Loucy (cell line): ENCODE data around the gene ARSI.

Experiments used
- H2AFZ ChIP-seq: fragments of 200-600 bp; sonication (generic); 2 replicates; pipeline ENCODE4 v1.6.0; 2016; ENCODE audit warnings: antibody characterized with exemption, mild to moderate bottlenecking, low read length, moderate library complexity
- H3F3A ChIP-seq: fragments of 200-600 bp; 2 replicates; pipeline ENCODE4 v1.6.0; 2016; ENCODE audit warnings: antibody characterized with exemption, low read depth, mild to moderate bottlenecking
- H3K27me3 ChIP-seq: fragments of 200-600 bp; sonication (generic); 2 replicates; pipeline ENCODE4 v1.6.1; 2014; ENCODE audit warnings: low read length, mild to moderate bottlenecking; ENCODE audit not compliant: insufficient read depth, poor library complexity, severe bottlenecking
- H3K36me3 ChIP-seq: fragments of 200-600 bp; sonication (generic); 2 replicates; pipeline ENCODE4 v1.6.1; 2016; ENCODE audit warnings: low read length; ENCODE audit not compliant: insufficient read depth
- H3K4me1 ChIP-seq: fragments of 200-600 bp; sonication (generic); 2 replicates; pipeline ENCODE4 v1.5.1; 2014; ENCODE audit warnings: low read length, mild to moderate bottlenecking; ENCODE audit not compliant: insufficient read depth, poor library complexity, severe bottlenecking
- H3K4me2 ChIP-seq: fragments of 200-600 bp; sonication (generic); 2 replicates; pipeline ENCODE4 v1.6.0; 2014; ENCODE audit warnings: antibody characterized with exemption, low read length, low read depth, mild to moderate bottlenecking; ENCODE audit not compliant: poor library complexity, severe bottlenecking
- H3K4me3 ChIP-seq: fragments of 200-600 bp; sonication (generic); 2 replicates; pipeline ENCODE4 v1.5.1; 2014; ENCODE audit warnings: low read length, mild to moderate bottlenecking, mixed read lengths; ENCODE audit not compliant: poor library complexity, severe bottlenecking
- H3K79me2 ChIP-seq: fragments of 200-600 bp; sonication (generic); 2 replicates; pipeline ENCODE4 v1.6.1; 2014; ENCODE audit warnings: low read length; ENCODE audit not compliant: insufficient read depth
- H3K9ac ChIP-seq: fragments of 200-600 bp; sonication (generic); 2 replicates; pipeline ENCODE4 v1.6.0; 2014; ENCODE audit warnings: mild to moderate bottlenecking, low read depth, low read length, moderate library complexity; ENCODE audit not compliant: poor library complexity, severe bottlenecking
- H3K9me2 ChIP-seq: fragments of 200-600 bp; sonication (generic); replicated peaks from 2 replicates; pipeline ENCODE4 v1.6.1; 2016; ENCODE audit warnings: low read depth, low read length, mixed read lengths
- H3K9me3 ChIP-seq: fragments of 200-600 bp; sonication (generic); 2 replicates; pipeline ENCODE4 v1.6.1; 2014; ENCODE audit warnings: mild to moderate bottlenecking, antibody characterized with exemption, low read length, low read depth; ENCODE audit not compliant: insufficient read depth
- H4K20me1 ChIP-seq: fragments of 200-600 bp; sonication (generic); 2 replicates; pipeline ENCODE4 v1.6.0; 2014; ENCODE audit warnings: antibody characterized with exemption, low read length, mild to moderate bottlenecking; ENCODE audit not compliant: insufficient read depth, poor library complexity, severe bottlenecking
- CTCF ChIP-seq: fragments of 200-600 bp; sonication (generic); conservative IDR thresholded peaks from 2 replicates; pipeline ENCODE4 v1.5.1; 2014; ENCODE audit warnings: mild to moderate bottlenecking, antibody characterized with exemption, low read length
- EZH2phosphoT487 ChIP-seq: fragments of 200-600 bp; IDR thresholded peaks from 2 replicates; pipeline ENCODE4 v1.6.1; 2018; ENCODE audit warnings: antibody characterized with exemption, mild to moderate bottlenecking, moderate library complexity, borderline replicate concordance

ARSI gene

GRCh38 chr5:150288361-150288760 is 14.3 kb downstream of the ARSI start:
- H3F3A ChIP-seq = no peaks in the 10 kb centered on the region
- H3K9ac ChIP-seq = no peak overlapping the region
- H3K27me3 ChIP-seq = no peaks in the 10 kb centered on the region
- H3K36me3 ChIP-seq = no peaks in the 10 kb centered on the region
- H3K9me2 ChIP-seq = no peaks in the 10 kb centered on the region
- no peak overlapping the region for H3K4me2 ChIP-seq
- no peak overlapping the region for H3K4me3 ChIP-seq
- no peak overlapping the region for H2AFZ ChIP-seq
- no peaks in the 10 kb centered on the region for H4K20me1 ChIP-seq
- no peaks in the 10 kb centered on the region for H3K79me2 ChIP-seq
- H3K4me1 ChIP-seq = no peaks in the 10 kb centered on the region
- TF ChIP-seq EZH2phosphoT487 (no peak), CTCF (no peak)
- H3K9me3 ChIP-seq = no peaks in the 10 kb centered on the region

- Histone ChIP-seq H3K36me3 (no peaks in the 10 kb centered on the region), H3K9ac (no peak overlapping the region), H3K9me3 (no peaks in the 10 kb centered on the region), H3K4me2 (no peak overlapping the region), H3K4me3 (no peak overlapping the region), H3F3A (no peaks in the 10 kb centered on the region), H3K27me3 (peaks cover 5% of the 10 kb centered on the region), H3K4me1 (no peaks in the 10 kb centered on the region), H3K9me2 (no peaks in the 10 kb centered on the region), H3K79me2 (no peaks in the 10 kb centered on the region), H2AFZ (no peak overlapping the region), H4K20me1 (no peaks in the 10 kb centered on the region)
- TF ChIP-seq EZH2phosphoT487 = no peak
- TF ChIP-seq CTCF = peak; percentile 69
Measured at GRCh38 chr5:150286820-150287219, 15.9 kb downstream of the ARSI start.

- H3K4me1 ChIP-seq = no peaks in the 10 kb centered on the region
- H3K36me3 ChIP-seq = no peaks in the 10 kb centered on the region
- no peak overlapping the region for H2AFZ ChIP-seq
- H3F3A ChIP-seq = no peaks in the 10 kb centered on the region
- no peaks in the 10 kb centered on the region for H3K9me2 ChIP-seq
- H3K4me3 ChIP-seq = no peak overlapping the region
- no peak overlapping the region for H3K4me2 ChIP-seq
- TF ChIP-seq CTCF (no peak), EZH2phosphoT487 (no peak)
- H3K27me3 ChIP-seq = peaks cover 5% of the 10 kb centered on the region
- H3K9ac ChIP-seq = no peak overlapping the region
- no peaks in the 10 kb centered on the region for H4K20me1 ChIP-seq
- H3K9me3 ChIP-seq = no peaks in the 10 kb centered on the region
- H3K79me2 ChIP-seq = no peaks in the 10 kb centered on the region
Measured at GRCh38 chr5:150285114-150285513, 17.6 kb downstream of the ARSI start.
